ENCODE measurements around the gene CDON. TPM values are rescaled to one million over a fixed set of nuclear protein-coding genes. Genes with fewer than 3 reads are reported as not detected.

CDON gene
- total RNA-seq, 1 experiment from 2014 or later, result 0.91 TPM

DNA sequence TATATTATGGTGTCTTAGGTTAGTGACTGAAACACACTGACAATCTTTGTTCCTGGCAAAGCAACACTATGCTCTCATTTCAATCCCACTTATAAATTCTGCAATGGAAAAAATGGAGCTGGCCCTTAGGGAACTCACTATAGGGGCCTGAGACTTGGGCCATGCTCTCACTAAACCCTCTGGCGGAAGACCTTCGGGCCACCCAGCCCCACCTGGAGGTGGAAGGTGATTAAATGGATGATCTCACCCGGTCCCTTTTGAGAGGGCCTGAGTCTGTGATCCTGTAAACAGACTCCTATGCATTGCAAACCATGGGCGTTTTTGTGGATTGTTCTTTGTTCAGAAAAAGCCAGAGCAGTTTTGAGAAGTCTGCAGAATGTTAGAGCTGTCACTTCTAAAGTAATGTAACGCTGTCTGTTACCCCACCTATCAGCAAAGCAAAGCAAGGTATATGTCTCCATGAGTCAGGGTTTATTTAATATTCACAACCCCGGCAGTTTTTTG is 17.0 kb upstream of the CDON start:
- H3K4me1 Mint-ChIP-seq (ENCODE audit: insufficient read depth, unreplicated experiment), result no peaks in the 10 kb centered on the region
- H3K27ac Mint-ChIP-seq (ENCODE audit: low read depth, unreplicated experiment), result no peak overlapping the region
- no peaks in the 10 kb centered on the region for H3K36me3 Mint-ChIP-seq (ENCODE audit: insufficient read depth, unreplicated experiment)
- no peak for DNase-seq (ENCODE audit: unreplicated experiment)
- POLR2A ChIA-PET, result interaction anchor here (0.7 to 2.6 kb wide), 4 partner anchors 18 to 136 kb away, joined by 3 to 9 read pairs (median 3); no protein-coding TSS in a partner anchor
- no TSS peak for BruUV-seq (replicated peaks)
- TF ChIP-seq, protein P1, sequence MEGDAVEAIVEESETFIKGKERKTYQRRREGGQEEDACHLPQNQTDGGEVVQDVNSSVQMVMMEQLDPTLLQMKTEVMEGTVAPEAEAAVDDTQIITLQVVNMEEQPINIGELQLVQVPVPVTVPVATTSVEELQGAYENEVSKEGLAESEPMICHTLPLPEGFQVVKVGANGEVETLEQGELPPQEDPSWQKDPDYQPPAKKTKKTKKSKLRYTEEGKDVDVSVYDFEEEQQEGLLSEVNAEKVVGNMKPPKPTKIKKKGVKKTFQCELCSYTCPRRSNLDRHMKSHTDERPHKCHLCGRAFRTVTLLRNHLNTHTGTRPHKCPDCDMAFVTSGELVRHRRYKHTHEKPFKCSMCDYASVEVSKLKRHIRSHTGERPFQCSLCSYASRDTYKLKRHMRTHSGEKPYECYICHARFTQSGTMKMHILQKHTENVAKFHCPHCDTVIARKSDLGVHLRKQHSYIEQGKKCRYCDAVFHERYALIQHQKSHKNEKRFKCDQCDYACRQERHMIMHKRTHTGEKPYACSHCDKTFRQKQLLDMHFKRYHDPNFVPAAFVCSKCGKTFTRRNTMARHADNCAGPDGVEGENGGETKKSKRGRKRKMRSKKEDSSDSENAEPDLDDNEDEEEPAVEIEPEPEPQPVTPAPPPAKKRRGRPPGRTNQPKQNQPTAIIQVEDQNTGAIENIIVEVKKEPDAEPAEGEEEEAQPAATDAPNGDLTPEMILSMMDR (IDR thresholded peaks at IDR 0.05; ENCODE audit: unreplicated experiment), result no peak
- no peak overlapping the region for H3K4me3 Mint-ChIP-seq (ENCODE audit: unreplicated experiment)
- CTCF ChIA-PET, result interaction anchor here (0.7 to 1.7 kb wide), 5 partner anchors 15 to 139 kb away, joined by 3 to 8 read pairs (median 3); no protein-coding TSS in a partner anchor
- peaks cover 9% of the 10 kb centered on the region for H3K27me3 Mint-ChIP-seq (ENCODE audit: insufficient read depth, unreplicated experiment)
- intact Hi-C loops (cut with micrococcal nuclease), result no loop called here
- H3K9me3 Mint-ChIP-seq (ENCODE audit: unreplicated experiment), result no peaks in the 10 kb centered on the region

DNA sequence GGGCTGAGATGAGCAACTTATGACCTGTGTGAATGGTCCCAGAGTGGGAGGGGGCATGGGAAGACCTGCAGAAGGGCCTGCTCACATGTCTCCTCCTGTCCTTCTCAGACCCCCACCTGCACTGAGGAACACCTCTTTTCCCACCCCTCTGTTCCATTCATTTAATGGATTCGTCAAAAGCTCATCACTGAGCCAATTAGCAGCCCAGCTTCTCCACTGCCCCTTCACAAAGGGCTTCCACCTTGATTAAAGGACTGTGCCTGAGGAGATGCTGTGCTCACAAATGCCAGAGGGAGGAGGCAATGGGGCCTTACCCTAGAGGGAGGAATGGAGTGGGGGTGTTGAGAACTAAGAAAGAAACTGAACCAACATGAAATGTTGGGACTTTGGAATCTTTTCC is 14.0 kb upstream of the CDON start:
- no TSS peak for BruUV-seq (replicated peaks)
- H3K27me3 Mint-ChIP-seq (ENCODE audit: insufficient read depth, unreplicated experiment), result peaks cover 12% of the 10 kb centered on the region
- TF ChIP-seq, protein P1 (IDR thresholded peaks at IDR 0.05; ENCODE audit: unreplicated experiment), result no peak
- no peak for DNase-seq (ENCODE audit: unreplicated experiment)
- H3K9me3 Mint-ChIP-seq (ENCODE audit: unreplicated experiment), result no peaks in the 10 kb centered on the region
- intact Hi-C loops (cut with micrococcal nuclease), result no loop called here
- ChIA-PET CTCF (interaction anchor here (0.7 to 1.2 kb wide), 2 partner anchors 15 to 25 kb away, joined by 3 to 5 read pairs; no protein-coding TSS in a partner anchor), POLR2A (interaction anchor here (0.6 kb wide), 1 partner anchor 13 kb away, joined by 4 read pairs; no protein-coding TSS in a partner anchor)
- H3K36me3 Mint-ChIP-seq (ENCODE audit: insufficient read depth, unreplicated experiment), result no peaks in the 10 kb centered on the region
- no peaks in the 10 kb centered on the region for H3K4me1 Mint-ChIP-seq (ENCODE audit: insufficient read depth, unreplicated experiment)
- no peak overlapping the region for H3K27ac Mint-ChIP-seq (ENCODE audit: low read depth, unreplicated experiment)
- no peak overlapping the region for H3K4me3 Mint-ChIP-seq (ENCODE audit: unreplicated experiment)

DNA sequence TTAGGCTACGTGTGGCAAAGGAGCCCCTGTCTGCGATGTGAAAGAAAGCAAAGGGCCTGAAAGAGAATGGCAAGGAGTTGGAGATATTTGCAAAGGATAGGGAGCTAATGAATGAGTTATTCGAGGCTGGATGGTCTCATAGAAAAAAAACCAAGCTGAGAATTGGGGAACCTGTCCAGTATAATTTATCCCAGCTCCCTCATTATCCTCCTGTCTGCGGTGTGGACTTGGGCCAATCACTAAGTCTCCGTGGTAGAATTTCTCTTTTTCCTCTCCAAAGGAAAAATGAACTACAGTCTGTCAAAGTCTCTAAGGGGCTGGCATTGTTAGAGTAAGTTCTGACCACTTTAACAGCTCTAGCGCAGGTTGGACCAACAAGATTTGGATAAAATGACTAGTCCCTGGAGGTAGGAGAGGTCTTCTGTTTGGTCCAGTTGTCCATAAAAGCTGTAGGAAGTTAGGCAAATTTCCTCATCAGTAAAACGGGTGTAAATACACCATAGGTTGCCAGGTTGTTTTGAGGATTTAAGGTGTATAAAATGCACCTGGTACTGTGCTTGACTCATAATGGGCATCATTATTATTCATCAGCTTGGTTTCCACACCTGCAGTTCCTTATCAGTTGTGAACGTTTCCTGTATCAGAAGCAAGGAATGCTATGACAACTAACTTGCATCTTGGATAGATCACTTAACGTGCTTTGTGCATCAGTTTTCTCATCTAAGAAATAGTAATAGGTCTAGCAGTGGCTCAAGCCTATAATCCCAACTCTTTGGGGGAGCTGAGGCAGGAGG is 10.3 kb upstream of the CDON start:
- no peak overlapping the region for H3K4me3 Mint-ChIP-seq (ENCODE audit: unreplicated experiment)
- BruUV-seq (replicated peaks), result no TSS peak
- no peaks in the 10 kb centered on the region for H3K36me3 Mint-ChIP-seq (ENCODE audit: insufficient read depth, unreplicated experiment)
- H3K27me3 Mint-ChIP-seq (ENCODE audit: insufficient read depth, unreplicated experiment), result peaks cover 12% of the 10 kb centered on the region
- TF ChIP-seq, protein P1 (IDR thresholded peaks at IDR 0.05; ENCODE audit: unreplicated experiment), result no peak
- DNase-seq (ENCODE audit: unreplicated experiment), result no peak
- ChIA-PET POLR2A (interaction anchor here (0.7 kb wide), 1 partner anchor 43 kb away, joined by 3 read pairs; no protein-coding TSS in a partner anchor), CTCF (interaction anchor here (0.6 to 1.4 kb wide), 4 partner anchors 121 to 545 kb away, joined by 3 to 5 read pairs (median 4); no protein-coding TSS in a partner anchor)
- H3K4me1 Mint-ChIP-seq (ENCODE audit: insufficient read depth, unreplicated experiment), result no peaks in the 10 kb centered on the region
- H3K9me3 Mint-ChIP-seq (ENCODE audit: unreplicated experiment), result no peaks in the 10 kb centered on the region
- H3K27ac Mint-ChIP-seq (ENCODE audit: low read depth, unreplicated experiment), result no peak overlapping the region
- intact Hi-C loops (cut with micrococcal nuclease), result no loop called here

DNA sequence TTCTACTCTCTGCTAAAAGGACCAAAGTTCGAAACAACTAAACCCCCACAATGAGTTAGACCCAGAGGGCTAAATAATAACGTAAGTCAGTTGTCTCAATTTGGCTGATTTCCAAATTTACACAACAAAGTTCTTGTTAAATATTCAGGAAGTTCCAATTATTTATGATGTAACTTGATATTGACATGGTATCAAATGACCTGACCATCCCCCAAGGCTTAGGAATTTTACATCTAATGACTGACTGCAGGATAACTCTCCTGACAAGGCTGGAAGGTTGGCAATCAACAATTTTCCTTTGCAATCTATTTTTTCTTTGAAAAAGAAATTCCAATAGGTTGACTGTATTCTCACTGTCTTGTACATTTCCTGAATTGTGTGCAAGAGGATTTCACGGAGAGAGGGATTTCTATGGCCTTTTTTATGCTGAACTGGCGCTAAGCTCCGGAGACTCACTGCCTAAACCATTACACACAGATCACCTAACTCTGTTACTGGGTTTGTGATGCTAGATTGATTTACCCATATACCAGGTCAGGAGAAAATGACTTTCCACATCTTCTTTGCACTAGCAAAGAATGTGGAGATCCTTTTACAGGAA is 9.6 kb upstream of the CDON start:
- POLR2A ChIA-PET, result interaction anchor here (0.7 kb wide), 1 partner anchor 44 kb away, joined by 3 read pairs; no protein-coding TSS in a partner anchor
- no peaks in the 10 kb centered on the region for H3K4me1 Mint-ChIP-seq (ENCODE audit: insufficient read depth, unreplicated experiment)
- H3K4me3 Mint-ChIP-seq (ENCODE audit: unreplicated experiment), result no peak overlapping the region
- no peak for DNase-seq (ENCODE audit: unreplicated experiment)
- TF ChIP-seq, protein P1 (IDR thresholded peaks at IDR 0.05; ENCODE audit: unreplicated experiment), result no peak
- no peaks in the 10 kb centered on the region for H3K9me3 Mint-ChIP-seq (ENCODE audit: unreplicated experiment)
- CTCF ChIA-PET, result interaction anchor here (0.6 to 1.1 kb wide), 3 partner anchors 122 to 545 kb away, joined by 3 to 5 read pairs (median 4); no protein-coding TSS in a partner anchor
- no TSS peak for BruUV-seq (replicated peaks)
- no peak overlapping the region for H3K27ac Mint-ChIP-seq (ENCODE audit: low read depth, unreplicated experiment)
- peaks cover 12% of the 10 kb centered on the region for H3K27me3 Mint-ChIP-seq (ENCODE audit: insufficient read depth, unreplicated experiment)
- intact Hi-C loops (cut with micrococcal nuclease), result no loop called here
- H3K36me3 Mint-ChIP-seq (ENCODE audit: insufficient read depth, unreplicated experiment), result no peaks in the 10 kb centered on the region

All from MCF 10A (cell line).